B cell (primary cell): ENCODE data around the gene CASD1. TPM values are rescaled to one million over a fixed set of nuclear protein-coding genes. Genes with fewer than 3 reads are reported as not detected.

Experiments
- ATAC-seq: fragments of 200-7000 bp; cut with Tn5 transposase; one replicate; pipeline ENCODE4 v1.10.0; 2021; ENCODE audit warnings: low read depth, mild to moderate bottlenecking, moderate number of reproducible peaks, moderate library complexity
- CTCF ChIA-PET: fragments of 350-600 bp; sonication (Branson Sonifier 250); formaldehyde crosslinking; loops from one replicate; lab custom pipeline; 2021; ENCODE audit warnings: antibody characterized with exemption, inconsistent platforms; lab: Charles Lee
- POLR2A ChIA-PET: fragments of 350-600 bp; sonication (Branson Sonifier 250); formaldehyde crosslinking; loops from one replicate; lab custom pipeline; 2021; ENCODE audit warnings: antibody characterized with exemption; lab: Charles Lee
- DNase-seq: peaks from one replicate; pipeline ENCODE4 v3.0.0; 2013
- H2AFZ ChIP-seq: 2 replicates; pipeline ENCODE4 v1.6.1; 2012; ENCODE audit warnings: mild to moderate bottlenecking, low read depth, low read length; ENCODE audit not compliant: insufficient read depth, poor library complexity, severe bottlenecking
- H3K27ac ChIP-seq, 2 donors: 1 replicate in 1 of 2; 2 replicates in 1 of 2; pipeline ENCODE4 v1.5.1; 2012 to 2013; ENCODE audit warnings: low read length in 2 of 2, mild to moderate bottlenecking in 2 of 2, moderate library complexity in 1 of 2
- H3K27me3 ChIP-seq, 4 experiments: fragments of 200-600 bp in 1 of 4; sonication (generic) in 1 of 4; replicated peaks in 1 of 4; 1 replicate in 2 of 4; 2 replicates in 2 of 4; pipeline versions ENCODE4 v1.6.1 to v1.7.0; 2013 to 2016; ENCODE audit warnings: low read length in 3 of 4, mild to moderate bottlenecking in 2 of 4, mixed read lengths in 1 of 4, moderate library complexity in 1 of 4; ENCODE audit not compliant: insufficient read depth in 4 of 4, control insufficient read depth in 3 of 4; ENCODE audit errors: control extremely low read depth in 1 of 4
- H3K36me3 ChIP-seq, 2 experiments: replicated peaks in 1 of 2; 1 replicate in 1 of 2; 2 replicates in 1 of 2; pipeline versions ENCODE4 v1.6.1 to v1.7.1; 2013; ENCODE audit warnings: low read length in 1 of 2; ENCODE audit not compliant: insufficient read depth in 2 of 2, control insufficient read depth in 1 of 2; ENCODE audit errors: control extremely low read depth in 1 of 2, extremely low read depth in 1 of 2
- H3K4me1 ChIP-seq, 2 donors: fragments of 200-600 bp in 1 of 2; sonication (generic) in 1 of 2; 1 replicate in 1 of 2; 2 replicates in 1 of 2; pipeline versions ENCODE4 v1.5.1 to v1.6.1; 2013 to 2017; ENCODE audit warnings: low read length in 2 of 2; ENCODE audit not compliant: control insufficient read depth in 2 of 2, insufficient read depth in 2 of 2
- H3K4me2 ChIP-seq: replicated peaks from 2 replicates; pipeline ENCODE3; 2012; ENCODE audit warnings: mild to moderate bottlenecking, low read depth, low read length; ENCODE audit not compliant: poor library complexity, severe bottlenecking
- H3K4me3 ChIP-seq, 5 experiments: fragments of 200-600 bp in 1 of 5; sonication (generic) in 1 of 5; 1 replicate in 3 of 5; 2 replicates in 2 of 5; pipeline versions ENCODE4 v1.5.1 to v1.7.0; 2011 to 2016; ENCODE audit warnings: low read length in 4 of 5, mild to moderate bottlenecking in 4 of 5, low read depth in 2 of 5, control low read depth in 1 of 5, moderate library complexity in 1 of 5; ENCODE audit not compliant: insufficient read depth in 1 of 5; ENCODE audit errors: control extremely low read depth in 1 of 5, extremely low read depth in 1 of 5
- H3K79me2 ChIP-seq: fragments of 200-600 bp; sonication (generic); one replicate; pipeline ENCODE4 v1.6.0; 2016; ENCODE audit warnings: low read length; ENCODE audit not compliant: control insufficient read depth, insufficient read depth
- H3K9ac ChIP-seq: fragments of 200-600 bp; sonication (generic); 2 replicates; pipeline ENCODE4 v1.6.1; 2017; ENCODE audit warnings: mild to moderate bottlenecking, low read length, moderate library complexity
- H3K9me3 ChIP-seq, 3 donors: one replicate each; pipeline versions ENCODE4 v1.6.1 to v1.7.1; 2013; ENCODE audit warnings: low read length in 2 of 3; ENCODE audit not compliant: control insufficient read depth in 2 of 3, insufficient read depth in 1 of 3; ENCODE audit errors: control extremely low read depth in 1 of 3
- H4K20me1 ChIP-seq: 2 replicates; pipeline ENCODE4 v1.6.0; 2012; ENCODE audit warnings: mild to moderate bottlenecking, low read length; ENCODE audit not compliant: insufficient read depth, control insufficient read depth, poor library complexity, severe bottlenecking
- H3K27ac Mint-ChIP-seq: one replicate; pipeline ENCODE4 v1.8.0; 2021; ENCODE audit warnings: mixed read lengths
- H3K27me3 Mint-ChIP-seq: one replicate; pipeline ENCODE4 v1.8.0; 2021; ENCODE audit warnings: mixed read lengths
- H3K4me1 Mint-ChIP-seq: one replicate; pipeline ENCODE4 v1.8.0; 2021; ENCODE audit warnings: mixed read lengths
- H3K4me3 Mint-ChIP-seq: one replicate; pipeline ENCODE4 v1.8.0; 2021; ENCODE audit warnings: mixed read lengths
- H3K9me3 Mint-ChIP-seq: one replicate; pipeline ENCODE4 v1.8.0; 2022; ENCODE audit warnings: mixed read lengths; ENCODE audit not compliant: insufficient read depth
- EZH2 ChIP-seq: IDR thresholded peaks from 2 replicates; pipeline ENCODE4 v1.6.1; 2012; ENCODE audit warnings: borderline replicate concordance, low read depth, mild to moderate bottlenecking, moderate library complexity, low read length; ENCODE audit not compliant: insufficient read depth, poor library complexity, severe bottlenecking
- WGBS: methylation state at CpG from one replicate; pipeline ENCODE4 v1.1.5; 2013; ENCODE audit warnings: missing lambda C conversion rate; ENCODE audit not compliant: insufficient coverage; 5-methylcytosine and 5-hydroxymethylcytosine counted together
- intact Hi-C: fragments of 100-400 bp; cut with micrococcal nuclease; formaldehyde crosslinking; loops from one replicate; pipeline ENCODE4 v1.10.0; 2022
- polyA plus RNA-seq: library from polyadenylated mRNA; depleted of rRNA; stranded (reverse); fragments of >200 nt; gene quantifications from 2 replicates; pipeline ENCODE4 v1.2.3, GENCODE V29; 2012
- total RNA-seq, 2 donors: library from RNA; stranded (reverse); fragments of 120-200 nt in 1 of 2; gene quantifications; 1 replicate in 1 of 2; 2 replicates in 1 of 2; pipeline versions ENCODE4 v1.2.3 to v1.2.4, GENCODE V29; 2013 to 2022
- TF ChIP-seq, protein P1 (sequence below): fragments of 200-600 bp; IDR thresholded peaks from one replicate; pipeline ENCODE4 v1.8.0; 2022; ENCODE audit warnings: antibody characterized with exemption, mild to moderate bottlenecking

CASD1 gene
- total and polyA plus RNA-seq, 2 donors (not counting 1 experiment from before 2014, with no cell fraction given) = 9.2 to 47.9 TPM

DNA sequence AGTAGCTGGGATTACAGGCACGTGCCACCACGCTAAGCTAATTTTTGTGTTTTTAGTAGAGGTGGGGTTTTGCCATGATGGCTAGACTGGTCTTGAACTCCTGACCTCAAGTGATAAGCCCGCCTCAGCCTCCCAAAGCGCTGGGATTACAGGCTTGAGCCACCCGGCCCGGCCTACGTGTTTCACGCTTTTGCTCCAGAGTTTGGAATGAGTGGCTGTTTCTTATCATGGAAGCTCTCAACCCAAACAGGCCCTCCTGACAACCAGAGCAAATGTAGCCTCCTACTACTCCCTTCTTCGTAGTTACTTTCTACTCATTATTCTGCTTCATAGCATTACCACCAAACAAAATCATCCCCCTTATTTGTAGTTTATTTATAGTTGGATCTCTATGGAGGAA lies 26.8 kb upstream of the CASD1 start:
- POLR2A ChIA-PET = no interaction called here
- no peak overlapping the region for H3K4me3 Mint-ChIP-seq

DNA sequence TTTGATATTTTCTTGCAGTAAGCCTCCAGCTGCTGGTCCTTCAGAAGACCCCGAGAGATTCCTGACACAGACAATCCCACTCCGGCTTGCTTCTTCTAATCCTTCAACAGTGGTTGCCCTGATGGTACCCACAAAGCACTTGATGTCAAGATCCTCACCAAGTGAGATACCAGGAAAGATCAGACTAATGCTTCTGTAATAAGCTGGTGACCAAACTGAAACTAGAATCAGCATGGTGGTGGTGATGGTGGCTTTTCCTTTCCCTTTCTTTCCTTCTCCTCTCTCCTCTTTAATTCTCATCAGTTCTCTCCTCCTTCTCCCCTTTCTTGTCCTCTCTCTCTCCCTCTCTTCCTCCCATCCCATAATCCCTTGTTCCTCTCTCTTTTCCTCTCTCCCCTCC lies 25.8 kb upstream of the CASD1 start:
- Mint-ChIP-seq H3K9me3 (no peaks in the 10 kb centered on the region), H3K27ac (no peak overlapping the region), H3K27me3 (peaks cover 19% of the 10 kb centered on the region), H3K4me1 (no peaks in the 10 kb centered on the region), H3K4me3 (no peak overlapping the region)
- Histone ChIP-seq H2AFZ (no peak overlapping the region), H3K27ac (no peak overlapping the region), H3K79me2 (no peaks in the 10 kb centered on the region), H3K4me1 (no peaks in the 10 kb centered on the region), H3K4me3 (no peak overlapping the region), H3K36me3 (no peaks in the 10 kb centered on the region), H3K27me3 (peaks cover 0 to 5% (median 0%) of the 10 kb centered on the region in 4 experiments), H4K20me1 (no peaks in the 10 kb centered on the region), H3K4me2 (no peak overlapping the region), H3K9me3 (no peaks in the 10 kb centered on the region), H3K9ac (no peak overlapping the region)
- ChIA-PET CTCF (no interaction called here), POLR2A (no interaction called here)
- TF ChIP-seq EZH2 = no peak
- TF ChIP-seq, protein P1, sequence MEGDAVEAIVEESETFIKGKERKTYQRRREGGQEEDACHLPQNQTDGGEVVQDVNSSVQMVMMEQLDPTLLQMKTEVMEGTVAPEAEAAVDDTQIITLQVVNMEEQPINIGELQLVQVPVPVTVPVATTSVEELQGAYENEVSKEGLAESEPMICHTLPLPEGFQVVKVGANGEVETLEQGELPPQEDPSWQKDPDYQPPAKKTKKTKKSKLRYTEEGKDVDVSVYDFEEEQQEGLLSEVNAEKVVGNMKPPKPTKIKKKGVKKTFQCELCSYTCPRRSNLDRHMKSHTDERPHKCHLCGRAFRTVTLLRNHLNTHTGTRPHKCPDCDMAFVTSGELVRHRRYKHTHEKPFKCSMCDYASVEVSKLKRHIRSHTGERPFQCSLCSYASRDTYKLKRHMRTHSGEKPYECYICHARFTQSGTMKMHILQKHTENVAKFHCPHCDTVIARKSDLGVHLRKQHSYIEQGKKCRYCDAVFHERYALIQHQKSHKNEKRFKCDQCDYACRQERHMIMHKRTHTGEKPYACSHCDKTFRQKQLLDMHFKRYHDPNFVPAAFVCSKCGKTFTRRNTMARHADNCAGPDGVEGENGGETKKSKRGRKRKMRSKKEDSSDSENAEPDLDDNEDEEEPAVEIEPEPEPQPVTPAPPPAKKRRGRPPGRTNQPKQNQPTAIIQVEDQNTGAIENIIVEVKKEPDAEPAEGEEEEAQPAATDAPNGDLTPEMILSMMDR = no peak
- DNase-seq (no peak), ATAC-seq (no peak)
- WGBS = 100% methylated on average over 2 of the region's 2 CpGs
- intact Hi-C loops = no loop called here

More for the DNA sequence above, 26.8 kb upstream of the CASD1 start:
- H3K4me3 ChIP-seq = no peak overlapping the region
- CTCF ChIA-PET = no interaction called here
- H3K27me3 ChIP-seq = peaks cover 0 to 5% (median 0%) of the 10 kb centered on the region in 4 experiments
- WGBS = 100% methylated on average over 4 of the region's 9 CpGs
- no peaks in the 10 kb centered on the region for H3K36me3 ChIP-seq
- no peaks in the 10 kb centered on the region for H3K9me3 ChIP-seq
- no peaks in the 10 kb centered on the region for H3K4me1 Mint-ChIP-seq
- no peaks in the 10 kb centered on the region for H3K4me1 ChIP-seq
- TF ChIP-seq EZH2 = no peak
- TF ChIP-seq, protein P1 = no peak
- no peak overlapping the region for H3K27ac Mint-ChIP-seq
- H2AFZ ChIP-seq = no peak overlapping the region
- H4K20me1 ChIP-seq = no peaks in the 10 kb centered on the region
- peaks cover 12% of the 10 kb centered on the region for H3K27me3 Mint-ChIP-seq
- intact Hi-C loops = no loop called here
- H3K79me2 ChIP-seq = no peaks in the 10 kb centered on the region
- ATAC-seq = no peak
- no peak overlapping the region for H3K27ac ChIP-seq
- H3K4me2 ChIP-seq = no peak overlapping the region
- no peak overlapping the region for H3K9ac ChIP-seq
- no peaks in the 10 kb centered on the region for H3K9me3 Mint-ChIP-seq
- no peak for DNase-seq
